GM18861 (cell line): ENCODE measurements around the gene ZNF771.
A peak's percentile ranks its signal among the peaks of the same experiment; 100 is the strongest.
"Not testable (repeated sequence)": the region's sequence is repeated elsewhere in the genome, so short reads cannot be mapped to it uniquely, and the experiment has no call there.

Source experiments
- ATAC-seq: cut with Tn5 transposase; IDR thresholded peaks from one replicate; pipeline ENCODE4 v1.9.1; 2021; ENCODE audit not compliant: unreplicated experiment

ZNF771 gene

GRCh38 chr16:30429678-30430427 lies 22.4 kb downstream of the ZNF771 start, which contains the start of gene DCTPP1:
Gene DCTPP1, minus strand, starts transcription at chr16:30430030. Its CDS starts 50 bp downstream, at chr16:30429980.
- peak; percentile 93 for ATAC-seq

DNA sequence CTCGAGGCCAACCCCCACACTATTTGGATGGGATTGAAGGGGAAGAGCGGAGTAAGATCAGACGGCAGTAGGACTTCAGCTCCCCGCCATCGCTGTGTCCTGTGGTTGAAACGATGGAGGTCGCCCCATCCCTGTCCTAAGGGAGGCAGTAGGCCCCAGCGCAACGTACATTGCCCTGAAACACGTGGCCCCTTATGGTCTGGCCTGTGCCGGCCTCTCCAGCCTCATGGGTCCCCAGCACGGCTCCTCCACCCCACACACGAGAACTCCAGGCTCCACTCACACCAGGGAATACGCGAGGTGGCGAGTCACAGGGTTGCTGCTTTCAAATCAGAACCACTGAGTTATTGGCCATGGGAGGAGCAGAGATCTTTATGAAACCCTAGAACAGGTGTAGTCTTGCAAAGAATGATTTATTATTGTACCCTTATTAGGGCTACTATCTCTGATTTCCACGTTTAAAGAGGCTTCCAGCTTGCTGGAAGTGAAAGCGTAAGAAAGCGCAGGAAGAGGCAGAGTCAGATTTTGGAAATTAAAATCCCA lies 23.1 kb downstream of the ZNF771 start:
- no peak for ATAC-seq

GRCh38 chr16:30434852-30435251 lies 27.4 kb downstream of the ZNF771 start:
- ATAC-seq, result no peak

GRCh38 chr16:30437511-30438046 lies 30.2 kb downstream of the ZNF771 start:
- no peak for ATAC-seq

GRCh38 chr16:30438835-30439234 lies 31.4 kb downstream of the ZNF771 start:
- ATAC-seq, result no peak

- ATAC-seq, result no peak
Measured at GRCh38 chr16:30439720-30440348, 32.4 kb downstream of the ZNF771 start.

DNA sequence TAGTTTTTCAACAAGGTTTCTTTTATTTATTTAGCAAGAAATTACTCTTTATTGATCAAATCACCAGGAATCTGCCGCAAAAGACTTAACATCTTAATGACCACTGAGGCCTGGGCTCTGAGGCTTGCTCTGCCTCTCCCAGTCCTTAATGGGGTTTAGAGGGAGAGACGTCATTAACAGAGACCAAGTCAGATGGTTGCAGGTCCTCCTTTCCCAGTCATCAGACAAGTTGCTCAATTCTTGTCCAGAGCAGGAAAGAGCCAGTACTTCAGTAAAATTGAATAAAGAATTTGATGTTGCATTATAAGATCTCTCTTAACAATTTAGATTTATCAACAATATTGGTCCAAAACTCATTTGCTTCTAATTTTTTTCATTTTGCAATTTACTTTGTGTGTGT lies 36.2 kb downstream of the ZNF771 start:
- ATAC-seq, result no peak

DNA sequence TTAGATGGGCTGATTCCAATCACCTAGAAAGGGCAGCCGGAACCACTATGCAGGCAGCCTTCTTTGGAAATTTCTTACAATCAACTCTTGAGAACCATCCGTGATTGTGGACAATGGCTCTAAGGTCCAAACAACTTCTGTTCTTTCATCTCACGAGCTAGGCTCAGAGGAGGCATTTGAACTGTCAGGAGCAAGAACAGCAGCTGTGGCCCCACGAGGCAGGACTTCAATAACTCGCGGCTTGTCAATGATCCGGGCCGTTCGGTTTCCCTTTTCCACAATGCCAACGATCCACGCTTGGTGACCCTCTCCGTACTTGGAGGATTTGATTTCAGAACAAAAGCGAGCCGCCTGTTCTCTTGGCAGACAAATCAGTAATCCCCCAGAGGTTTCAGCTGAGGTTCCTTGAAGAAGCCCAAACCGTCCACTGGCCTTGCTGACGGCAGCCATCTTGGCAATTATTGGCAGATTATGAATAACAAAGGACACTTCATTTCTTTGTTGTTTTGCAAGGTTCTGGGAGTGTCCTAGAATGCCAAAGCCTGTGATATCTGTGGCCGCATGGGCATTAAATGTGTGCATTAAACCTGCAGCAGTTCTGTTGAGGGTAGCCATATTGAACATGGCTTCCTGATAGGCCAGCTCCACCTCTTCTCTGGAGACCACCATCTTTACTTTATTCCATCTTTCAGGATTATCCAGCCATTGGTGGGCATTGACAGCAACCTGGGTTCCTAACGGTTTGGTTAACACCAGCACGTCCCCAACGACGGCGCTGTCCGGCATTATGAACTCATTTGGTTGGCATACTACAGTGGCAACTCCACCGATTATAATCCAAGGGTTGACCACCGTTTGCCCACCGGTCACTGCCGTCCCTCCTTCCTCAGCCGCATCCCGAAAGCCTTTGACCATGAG lies 37.1 kb downstream of the ZNF771 start:
- no peak for ATAC-seq

- no peak for ATAC-seq
Measured at GRCh38 chr16:30445149-30445407, 37.7 kb downstream of the ZNF771 start.

DNA sequence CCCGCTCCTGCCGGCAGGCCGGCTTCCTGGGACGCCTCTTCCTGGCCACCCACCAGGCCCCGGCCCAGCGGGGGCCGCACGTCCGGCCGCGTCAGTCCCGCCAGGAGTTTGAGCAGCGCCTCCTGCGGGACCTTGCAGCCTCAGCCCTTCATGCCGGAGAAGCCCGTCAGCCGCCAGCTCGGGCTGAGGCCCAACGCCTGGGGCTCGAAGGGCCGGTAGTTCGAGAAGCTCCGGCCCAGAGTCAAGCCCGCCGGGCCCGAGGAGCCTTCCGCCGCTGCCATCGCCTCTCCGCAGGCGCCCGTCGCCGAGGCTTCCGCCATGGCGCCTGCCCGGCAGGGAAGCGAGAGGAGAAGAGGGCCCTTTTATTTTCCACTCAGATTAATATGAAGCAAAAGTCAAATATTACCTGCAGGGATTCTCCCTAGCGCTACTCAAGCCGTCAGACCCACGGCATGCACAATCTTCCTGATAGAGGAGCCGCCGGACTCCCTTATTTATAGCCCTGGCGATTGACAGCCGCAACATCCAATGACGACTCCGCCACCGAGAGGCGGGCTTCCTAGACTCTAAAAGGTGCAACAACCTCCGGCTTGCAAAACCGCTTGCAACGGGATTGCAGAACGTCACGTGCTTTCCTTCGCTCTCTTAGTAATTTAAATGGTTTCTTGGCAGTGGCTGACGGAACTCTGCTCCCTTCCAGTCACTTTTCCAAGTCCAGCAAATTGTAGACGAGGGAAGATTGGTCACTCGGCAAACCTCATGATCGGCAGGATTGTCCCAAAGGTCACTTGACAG lies 38.2 kb downstream of the ZNF771 start, which contains the start of gene SEPHS2:
TSS of gene SEPHS2 (minus strand) at position 467 of the 795 bp plus-strand sequence. CDS start at position 320, 147 bp downstream.
- peak; percentile 56 for ATAC-seq

DNA sequence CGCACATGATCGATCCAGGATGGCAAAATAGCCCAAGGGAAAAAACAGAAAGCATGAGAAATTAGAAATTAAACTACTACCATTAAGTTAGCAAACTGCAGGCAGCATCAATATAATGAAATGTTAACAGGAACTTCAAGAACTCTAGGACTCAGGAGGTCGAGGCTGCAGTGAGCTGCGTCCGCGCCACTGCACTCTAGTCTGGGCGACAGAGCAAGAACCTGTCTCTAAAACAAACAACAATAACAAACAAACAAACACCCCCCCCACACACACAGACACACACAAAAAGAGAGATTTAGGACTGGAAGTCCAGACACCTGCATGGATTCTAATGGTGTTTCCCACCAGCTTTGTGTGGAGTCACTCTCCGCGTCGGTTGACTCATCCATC lies 38.8 kb downstream of the ZNF771 start:
- no peak for ATAC-seq

- ATAC-seq, result no peak
Measured at GRCh38 chr16:30447512-30448226, 40.3 kb downstream of the ZNF771 start.

- no peak for ATAC-seq
Measured at GRCh38 chr16:30449116-30449435, 41.7 kb downstream of the ZNF771 start.

DNA sequence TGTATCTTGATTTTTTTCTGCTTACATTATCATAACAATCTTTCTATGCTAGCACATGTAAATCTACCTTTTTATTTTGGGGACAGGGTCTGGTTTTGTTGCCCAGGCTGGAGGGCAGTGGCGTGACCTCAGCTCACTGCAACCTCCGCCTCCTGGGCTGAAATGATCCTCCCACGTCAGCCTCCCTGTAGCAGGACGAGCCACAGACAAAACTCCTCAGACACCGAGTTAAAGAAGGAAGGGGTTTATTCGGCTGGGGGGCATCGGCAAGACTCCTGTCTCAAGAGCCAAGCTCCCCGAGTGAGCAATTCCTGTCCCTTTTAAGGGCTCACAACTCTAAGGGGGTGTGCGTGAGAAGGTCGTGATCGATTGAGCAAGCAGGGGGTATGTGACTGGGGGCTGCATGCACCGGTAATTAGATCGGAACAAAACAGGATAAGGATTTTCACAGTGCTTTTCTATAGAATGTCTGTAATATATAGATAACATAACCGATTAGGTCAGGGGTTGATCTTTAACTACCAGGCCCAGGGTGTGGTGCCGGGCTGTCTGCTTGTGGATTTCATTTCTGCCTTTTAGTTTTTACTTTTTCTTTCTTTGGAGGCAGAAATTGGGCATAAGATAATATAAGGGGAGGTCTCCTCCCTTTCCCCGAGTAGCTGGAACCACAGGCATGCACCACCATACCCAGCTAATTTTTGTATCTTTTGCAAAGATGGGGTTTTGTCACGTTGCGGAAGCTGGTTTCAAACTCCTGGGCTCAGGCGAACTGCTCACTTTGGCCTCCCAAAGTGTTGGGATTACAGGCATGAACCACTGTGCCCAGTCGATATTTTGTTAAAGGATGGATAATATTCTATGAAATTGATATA lies 45.5 kb downstream of the ZNF771 start:
- ATAC-seq, result not testable (repeated sequence)

DNA sequence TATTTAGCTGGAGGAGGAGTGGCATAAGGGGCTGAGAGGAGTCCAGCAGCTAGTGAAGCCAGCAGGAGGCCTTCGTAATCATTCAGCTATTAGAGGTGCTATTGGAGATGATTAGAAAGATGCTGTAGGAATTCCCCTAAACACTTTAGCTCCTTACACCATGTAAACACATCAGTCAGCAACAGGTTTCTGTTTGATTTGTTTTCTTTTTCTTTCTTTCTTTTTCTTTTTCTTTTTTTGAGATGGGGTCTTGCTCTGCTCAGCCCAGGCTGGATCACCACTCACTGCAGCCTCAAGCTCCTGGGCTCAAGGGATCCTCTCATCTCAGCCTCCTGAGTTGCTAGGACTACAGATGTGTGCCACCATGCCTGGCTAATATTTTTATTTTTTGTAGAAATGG lies 48.9 kb downstream of the ZNF771 start:
- ATAC-seq, result no peak

DNA sequence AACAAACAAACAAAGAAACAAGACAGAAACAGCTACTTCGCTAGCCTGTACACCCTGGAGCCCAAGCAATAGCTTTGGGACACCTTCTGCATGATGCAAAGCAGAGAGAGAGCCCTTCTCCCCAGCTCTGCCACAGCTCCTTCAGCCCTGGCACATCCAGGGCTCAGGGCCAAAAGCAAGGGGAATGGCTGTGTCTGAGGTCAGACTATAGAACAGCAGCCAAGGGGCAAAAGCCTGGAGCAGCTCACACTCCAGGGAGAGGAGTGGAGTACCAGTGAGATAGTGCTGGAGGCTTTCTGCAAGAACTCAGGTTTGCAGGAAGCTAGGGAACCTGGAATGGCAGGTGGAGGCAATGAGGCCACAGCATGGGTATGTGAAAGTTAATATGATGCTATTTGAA lies 49.9 kb downstream of the ZNF771 start:
- no peak for ATAC-seq

- ATAC-seq, result no peak
Measured at GRCh38 chr16:30457743-30458560, 50.5 kb downstream of the ZNF771 start.
